ENCODE results near the gene QPRT. TPM values are rescaled to one million over a fixed set of nuclear protein-coding genes. Genes with fewer than 3 reads are reported as not detected.
"Not testable (repeated sequence)": the region's sequence is repeated elsewhere in the genome, so short reads cannot be mapped to it uniquely, and the experiment has no call there.

Gene QPRT
- total RNA-seq, 3 donors from 2014 or later: 25.3 to 54.6 (median 25.4) TPM

DNA sequence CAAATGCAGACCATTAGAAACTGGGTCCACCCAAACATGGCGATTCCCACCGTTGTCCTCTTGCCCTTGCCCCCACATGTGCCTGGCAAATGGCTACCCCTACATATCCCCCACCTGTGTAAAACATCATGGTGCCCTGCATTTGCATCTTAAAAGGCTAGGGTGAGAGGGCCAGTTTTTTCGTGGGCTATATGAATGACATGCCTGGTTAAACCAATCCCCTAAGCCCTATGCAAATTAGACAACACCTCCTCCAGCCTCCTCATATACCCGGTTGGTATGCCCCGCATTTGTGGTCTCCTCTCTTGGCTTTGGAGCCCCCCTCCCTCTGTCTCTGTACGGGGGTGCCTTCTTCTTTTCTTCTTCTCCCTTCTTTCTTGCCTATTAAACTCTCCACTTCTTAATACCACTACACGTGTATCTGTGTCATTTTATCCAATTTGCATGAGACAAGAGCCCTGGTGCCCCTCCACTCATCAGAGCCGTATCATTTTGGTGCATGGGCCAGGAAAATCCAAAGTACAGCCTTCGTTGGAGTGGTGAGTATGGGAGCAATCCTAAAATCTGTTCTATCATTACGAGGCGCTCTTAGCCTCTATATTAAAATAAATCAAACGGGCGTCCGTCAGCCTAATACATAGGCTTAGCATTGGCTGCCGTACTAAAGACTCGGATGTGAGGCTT is 30.1 kb downstream of the QPRT start:
- intact Hi-C loops (cut with DNase I, micrococcal nuclease): loop anchor here in 1 of 2 donors (10.0 kb wide), 1 partner anchor 316 kb away; the partner anchor contains the start of gene C16orf92
- DNase-seq (no peak), ATAC-seq (no peak)
- Histone ChIP-seq H3K4me1 (ENCODE audit: low read depth) (no peaks in the 10 kb centered on the region), H3K36me3 (ENCODE audit: low read depth) (no peaks in the 10 kb centered on the region), H3K4me3 (no peak overlapping the region), H3K9me3 (no peaks in the 10 kb centered on the region)
- TF ChIP-seq, protein P1, sequence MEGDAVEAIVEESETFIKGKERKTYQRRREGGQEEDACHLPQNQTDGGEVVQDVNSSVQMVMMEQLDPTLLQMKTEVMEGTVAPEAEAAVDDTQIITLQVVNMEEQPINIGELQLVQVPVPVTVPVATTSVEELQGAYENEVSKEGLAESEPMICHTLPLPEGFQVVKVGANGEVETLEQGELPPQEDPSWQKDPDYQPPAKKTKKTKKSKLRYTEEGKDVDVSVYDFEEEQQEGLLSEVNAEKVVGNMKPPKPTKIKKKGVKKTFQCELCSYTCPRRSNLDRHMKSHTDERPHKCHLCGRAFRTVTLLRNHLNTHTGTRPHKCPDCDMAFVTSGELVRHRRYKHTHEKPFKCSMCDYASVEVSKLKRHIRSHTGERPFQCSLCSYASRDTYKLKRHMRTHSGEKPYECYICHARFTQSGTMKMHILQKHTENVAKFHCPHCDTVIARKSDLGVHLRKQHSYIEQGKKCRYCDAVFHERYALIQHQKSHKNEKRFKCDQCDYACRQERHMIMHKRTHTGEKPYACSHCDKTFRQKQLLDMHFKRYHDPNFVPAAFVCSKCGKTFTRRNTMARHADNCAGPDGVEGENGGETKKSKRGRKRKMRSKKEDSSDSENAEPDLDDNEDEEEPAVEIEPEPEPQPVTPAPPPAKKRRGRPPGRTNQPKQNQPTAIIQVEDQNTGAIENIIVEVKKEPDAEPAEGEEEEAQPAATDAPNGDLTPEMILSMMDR (IDR thresholded peaks at IDR 0.05): no peak

DNA sequence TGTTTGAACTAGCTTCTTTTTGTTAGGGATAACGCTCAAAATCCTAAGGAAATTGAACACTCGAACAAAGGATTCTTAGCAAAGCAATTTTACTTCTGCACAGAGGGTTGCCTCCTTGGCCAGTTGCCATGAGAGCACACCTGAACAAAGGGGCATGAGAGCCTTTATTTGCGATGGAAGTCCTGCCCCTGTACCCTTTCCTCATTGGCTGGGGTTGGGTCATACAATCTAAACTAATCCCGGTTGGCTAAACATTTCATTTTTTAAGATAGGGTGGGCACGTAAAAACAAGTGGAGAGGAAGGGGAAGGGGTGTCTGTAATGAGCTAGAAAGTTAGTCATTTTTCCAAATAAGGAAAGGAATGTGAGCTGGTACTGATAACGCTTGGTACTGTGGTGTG is 30.7 kb downstream of the QPRT start:
- H3K4me1 ChIP-seq (ENCODE audit: low read depth); H3K9me3 ChIP-seq; H3K4me3 ChIP-seq; ATAC-seq; DNase-seq; H3K36me3 ChIP-seq (ENCODE audit: low read depth): not testable (repeated sequence)
- intact Hi-C loops (cut with DNase I, micrococcal nuclease): loop anchor here in 1 of 2 donors (10.0 kb wide), 1 partner anchor 315 kb away; the partner anchor contains the start of gene C16orf92

DNA sequence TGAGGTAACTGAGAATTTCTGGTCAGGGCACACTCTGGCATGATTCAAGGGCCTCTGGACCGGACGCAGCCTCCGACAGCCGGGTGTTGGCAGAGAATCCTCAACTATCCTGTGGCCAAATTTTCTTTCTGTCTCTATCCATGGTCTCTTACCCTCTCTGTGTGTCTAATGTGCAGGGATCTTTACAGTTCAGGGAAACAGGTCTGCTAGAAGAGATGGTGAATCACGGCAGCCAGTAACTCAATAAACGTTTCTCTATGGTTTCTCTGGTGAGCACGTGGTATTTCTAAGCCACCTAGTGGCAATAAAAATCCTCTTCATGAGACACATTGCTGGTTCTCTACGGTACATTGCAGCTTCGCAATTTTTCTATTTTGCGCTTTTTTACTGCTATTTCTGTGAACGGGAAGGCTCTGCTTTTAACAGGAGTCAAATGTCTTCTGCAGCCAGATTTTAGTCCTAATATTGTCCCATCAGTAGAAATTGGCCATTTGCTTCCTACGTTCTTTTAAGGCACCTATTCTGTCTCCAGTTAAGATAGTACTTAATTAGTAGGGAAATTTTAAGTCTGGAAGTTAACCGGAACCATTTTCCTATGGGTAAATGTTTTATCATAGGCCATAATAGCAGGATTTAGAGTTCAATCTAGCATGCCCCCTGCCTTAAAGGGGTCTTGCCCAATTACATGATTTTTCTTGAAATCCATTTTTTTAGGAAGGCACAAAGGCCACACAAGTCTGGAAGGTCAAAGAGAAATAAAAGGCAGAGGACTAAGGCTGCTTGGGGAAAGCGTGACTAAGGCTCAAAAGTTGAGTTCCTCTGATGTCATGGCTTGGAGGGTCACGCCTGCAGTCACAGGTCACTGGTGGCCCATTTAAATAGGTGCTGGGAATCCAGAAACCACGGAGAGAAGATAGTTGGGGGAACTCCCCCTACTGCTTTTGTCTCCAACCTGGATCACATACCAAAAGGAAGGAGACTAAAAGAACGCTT is 31.5 kb downstream of the QPRT start:
- TF ChIP-seq, protein P1 (IDR thresholded peaks at IDR 0.05): peak; percentile 14
- intact Hi-C loops (cut with DNase I, micrococcal nuclease): no loop called here
- no peaks in the 10 kb centered on the region for H3K36me3 ChIP-seq (ENCODE audit: low read depth)
- H3K4me3 ChIP-seq: no peak overlapping the region
- no peaks in the 10 kb centered on the region for H3K4me1 ChIP-seq (ENCODE audit: low read depth)
- ATAC-seq (peak; percentile 98), DNase-seq (peak in 1 of 3 donors; percentile 65)
- H3K9me3 ChIP-seq: no peaks in the 10 kb centered on the region

DNA sequence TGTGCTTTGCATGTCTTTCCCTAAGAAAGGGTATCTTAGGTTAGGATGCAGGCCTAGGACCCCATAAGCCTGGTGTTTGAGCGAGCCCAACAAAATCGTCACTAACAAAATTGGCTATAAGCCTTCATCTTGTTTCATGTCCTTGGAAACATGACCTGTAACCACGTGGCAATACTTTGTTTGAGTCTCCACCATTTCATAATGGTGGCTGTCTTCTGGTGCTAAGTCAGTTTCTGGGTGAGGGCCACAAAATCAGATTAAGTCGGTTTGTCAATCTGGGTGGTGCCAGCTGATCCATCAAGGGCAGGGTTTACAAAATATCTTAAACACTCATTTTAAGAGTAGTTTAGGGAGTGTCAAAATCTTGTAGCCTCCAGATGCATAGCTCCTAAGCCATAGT is 33.8 kb downstream of the QPRT start:
- Histone ChIP-seq H3K4me1 (ENCODE audit: low read depth) (no peaks in the 10 kb centered on the region), H3K9me3 (no peaks in the 10 kb centered on the region), H3K36me3 (ENCODE audit: low read depth) (no peaks in the 10 kb centered on the region), H3K4me3 (no peak overlapping the region)
- intact Hi-C loops (cut with DNase I, micrococcal nuclease): no loop called here
- DNase-seq (no peak), ATAC-seq (no peak)
- TF ChIP-seq, protein P1 (IDR thresholded peaks at IDR 0.05): no peak

DNA sequence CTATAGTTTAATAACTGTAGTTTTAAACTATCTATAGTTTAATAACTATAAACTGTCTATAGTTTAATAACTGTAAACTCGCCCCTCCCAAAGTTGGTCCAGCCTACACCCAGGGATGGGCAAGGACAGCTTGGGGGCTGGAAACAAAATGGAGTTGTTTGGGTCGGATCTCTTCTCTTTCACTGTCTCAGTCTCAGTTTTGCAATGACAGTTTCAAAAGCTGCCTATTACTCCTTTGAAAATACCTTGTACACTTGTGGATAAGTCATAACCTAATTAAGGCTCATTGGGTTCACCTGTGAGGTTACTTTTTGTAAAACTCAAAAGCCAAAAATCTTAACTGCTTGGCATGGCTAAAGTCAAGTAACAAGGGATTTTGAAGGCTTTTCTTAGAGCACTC is 35.4 kb downstream of the QPRT start:
- DNase-seq (no peak), ATAC-seq (no peak)
- Histone ChIP-seq H3K36me3 (ENCODE audit: low read depth) (no peaks in the 10 kb centered on the region), H3K4me1 (ENCODE audit: low read depth) (no peaks in the 10 kb centered on the region), H3K4me3 (no peak overlapping the region), H3K9me3 (no peaks in the 10 kb centered on the region)
- TF ChIP-seq, protein P1 (IDR thresholded peaks at IDR 0.05): no peak
- intact Hi-C loops (cut with DNase I, micrococcal nuclease): no loop called here

DNA sequence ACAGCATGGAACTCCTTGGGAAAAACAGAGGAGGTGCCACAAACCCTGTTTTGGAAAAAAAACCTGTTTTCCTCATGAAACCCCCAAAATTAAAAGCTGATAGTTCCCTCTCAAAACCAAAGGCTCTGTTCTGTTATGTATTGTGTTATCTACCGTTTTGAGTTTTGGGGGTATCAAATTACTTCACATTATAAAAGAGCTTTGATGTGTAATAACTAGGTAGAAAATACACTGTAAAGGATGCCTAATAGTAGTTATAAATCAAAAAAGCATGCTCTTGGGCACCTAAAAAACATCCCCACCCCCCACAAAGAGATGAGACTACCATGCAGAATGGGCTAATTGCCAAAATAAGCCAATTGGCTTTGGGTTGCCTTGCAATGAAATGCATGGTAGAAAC is 36.0 kb downstream of the QPRT start:
- Histone ChIP-seq H3K4me3 (no peak overlapping the region), H3K9me3 (no peaks in the 10 kb centered on the region)
- no peak for ATAC-seq

More for the DNA sequence above, 36.0 kb downstream of the QPRT start:
- DNase-seq: no peak
- TF ChIP-seq, protein P1 (IDR thresholded peaks at IDR 0.05): no peak
- no peaks in the 10 kb centered on the region for H3K36me3 ChIP-seq (ENCODE audit: low read depth)
- intact Hi-C loops (cut with DNase I, micrococcal nuclease): no loop called here
- no peaks in the 10 kb centered on the region for H3K4me1 ChIP-seq (ENCODE audit: low read depth)
